AG04449 (cell line): ENCODE data around the gene ADAMTS18.

Experiments used
- CTCF ChIA-PET: fragments of 350-600 bp; formaldehyde crosslinking; extraction: SDS; loops from one replicate; lab custom pipeline; 2021; ENCODE audit warnings: antibody characterized with exemption; lab: Yijun Ruan, JAX
- POLR2A ChIA-PET: fragments of 400-600, 350-600 bp; formaldehyde crosslinking; extraction: SDS; loops from one replicate; lab custom pipeline; 2020; ENCODE audit warnings: antibody characterized with exemption, inconsistent platforms; lab: Yijun Ruan, JAX
- DNase-seq: peaks from one replicate; pipeline ENCODE4 v3.0.0-alpha.2; 2010; ENCODE audit warnings: low read depth, low spot score
- H3K4me3 ChIP-seq: 2 replicates; pipeline ENCODE4 v1.5.1; 2011; ENCODE audit warnings: low read depth, mild to moderate bottlenecking, control low read depth, low read length
- CTCF ChIP-seq: IDR thresholded peaks from one replicate; pipeline ENCODE4 v1.5.1; 2011; ENCODE audit warnings: mild to moderate bottlenecking, moderate library complexity, low read length, control low read depth, inconsistent platforms; ENCODE audit not compliant: insufficient read depth; ENCODE audit errors: missing control alignments

Gene ADAMTS18

GRCh38 chr16:77432264-77432663, 2.6 kb downstream of the ADAMTS18 start:
- ChIA-PET CTCF (interaction anchor here (1.1 kb wide), 1 partner anchor 191 kb away, joined by 3 read pairs; no protein-coding TSS in a partner anchor), POLR2A (no interaction called here)
- H3K4me3 ChIP-seq: no peak overlapping the region
- TF ChIP-seq CTCF: no peak
- no peak for DNase-seq

- no peak for TF ChIP-seq CTCF
- H3K4me3 ChIP-seq: no peak overlapping the region
- ChIA-PET CTCF (no interaction called here), POLR2A (no interaction called here)
- DNase-seq: no peak
Observed at GRCh38 chr16:77430787-77431585, 3.8 kb downstream of the ADAMTS18 start.

GRCh38 chr16:77430360-77430759, 4.5 kb downstream of the ADAMTS18 start:
- no peak overlapping the region for H3K4me3 ChIP-seq
- ChIA-PET POLR2A (no interaction called here), CTCF (no interaction called here)
- no peak for TF ChIP-seq CTCF
- no peak for DNase-seq

GRCh38 chr16:77424871-77425604, 9.8 kb downstream of the ADAMTS18 start:
- POLR2A ChIA-PET: no interaction called here
- DNase-seq: no peak
- CTCF ChIA-PET: no interaction called here
- no peak overlapping the region for H3K4me3 ChIP-seq
- no peak for TF ChIP-seq CTCF

GRCh38 chr16:77422196-77422784, 12.5 kb downstream of the ADAMTS18 start:
- TF ChIP-seq CTCF: no peak
- ChIA-PET POLR2A (interaction anchor here (0.6 kb wide), 1 partner anchor 1277 kb away, joined by 3 read pairs; no protein-coding TSS in a partner anchor), CTCF (interaction anchor here (1.5 kb wide), 1 partner anchor 162 kb away, joined by 3 read pairs; no protein-coding TSS in a partner anchor)
- no peak for DNase-seq
- no peak overlapping the region for H3K4me3 ChIP-seq
